ENCODE results near the gene CA12.
"Not testable (repeated sequence)": the region's sequence is repeated elsewhere in the genome, so short reads cannot be mapped to it uniquely, and the experiment has no call there.

DNA sequence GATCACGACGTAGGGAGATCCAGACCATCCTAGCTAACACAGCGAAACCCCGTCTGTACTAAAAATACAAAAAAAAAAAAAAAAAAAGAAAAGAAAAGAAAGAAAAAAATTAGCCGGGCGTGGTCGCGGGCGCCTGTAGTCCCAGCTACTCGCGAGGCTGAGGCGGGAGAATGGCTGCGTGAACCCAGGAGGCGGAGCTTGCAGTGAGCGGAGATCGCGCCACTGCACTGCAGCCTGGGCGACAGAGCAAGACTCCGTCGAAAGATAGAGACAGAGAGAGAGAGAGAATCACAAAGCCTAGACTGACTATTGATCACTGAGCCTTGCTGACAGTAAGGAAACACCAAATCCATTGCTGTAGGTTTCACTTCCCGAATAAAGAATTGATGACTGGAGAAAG lies 35.6 kb upstream of the CA12 start:
- TF ChIP-seq, protein P1, sequence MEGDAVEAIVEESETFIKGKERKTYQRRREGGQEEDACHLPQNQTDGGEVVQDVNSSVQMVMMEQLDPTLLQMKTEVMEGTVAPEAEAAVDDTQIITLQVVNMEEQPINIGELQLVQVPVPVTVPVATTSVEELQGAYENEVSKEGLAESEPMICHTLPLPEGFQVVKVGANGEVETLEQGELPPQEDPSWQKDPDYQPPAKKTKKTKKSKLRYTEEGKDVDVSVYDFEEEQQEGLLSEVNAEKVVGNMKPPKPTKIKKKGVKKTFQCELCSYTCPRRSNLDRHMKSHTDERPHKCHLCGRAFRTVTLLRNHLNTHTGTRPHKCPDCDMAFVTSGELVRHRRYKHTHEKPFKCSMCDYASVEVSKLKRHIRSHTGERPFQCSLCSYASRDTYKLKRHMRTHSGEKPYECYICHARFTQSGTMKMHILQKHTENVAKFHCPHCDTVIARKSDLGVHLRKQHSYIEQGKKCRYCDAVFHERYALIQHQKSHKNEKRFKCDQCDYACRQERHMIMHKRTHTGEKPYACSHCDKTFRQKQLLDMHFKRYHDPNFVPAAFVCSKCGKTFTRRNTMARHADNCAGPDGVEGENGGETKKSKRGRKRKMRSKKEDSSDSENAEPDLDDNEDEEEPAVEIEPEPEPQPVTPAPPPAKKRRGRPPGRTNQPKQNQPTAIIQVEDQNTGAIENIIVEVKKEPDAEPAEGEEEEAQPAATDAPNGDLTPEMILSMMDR (IDR thresholded peaks at IDR 0.05; ENCODE audit: control extremely low read depth in 1 of 3, insufficient read depth in 1 of 3, low read depth in 1 of 3, low read length in 3 of 3), result not testable (repeated sequence)
- not testable (repeated sequence) for TF ChIP-seq SP2 (IDR thresholded peaks at IDR 0.05; ENCODE audit: low read length); EZH2 (IDR thresholded peaks at IDR 0.05; ENCODE audit: low read depth, low read length, severe bottlenecking); FOSL1 (IDR thresholded peaks at IDR 0.05; ENCODE audit: insufficient read depth, low read depth, low read length); POLR2AphosphoS5 (IDR thresholded peaks at IDR 0.05; ENCODE audit: low read depth, low read length); POLR2A (IDR thresholded peaks at IDR 0.05; ENCODE audit: control extremely low read depth in 1 of 2, low read depth in 2 of 2, low read length in 2 of 2); CBX5 (IDR thresholded peaks at IDR 0.05; ENCODE audit: low read depth, low read length)
